Measurements from ENCODE around the gene DRD5.
"Not testable (repeated sequence)": the region's sequence is repeated elsewhere in the genome, so short reads cannot be mapped to it uniquely, and the experiment has no call there.

DRD5 gene

GRCh38 chr4:9781343-9782135 lies at the start of gene DRD5:
Gene DRD5 (plus strand): TSS chr4:9781634. CDS start chr4:9782030, 396 bp downstream.
- DNase-seq = no peak

- DNase-seq = not testable (repeated sequence)
Measured at GRCh38 chr4:9732256-9732655, 49.2 kb upstream of the DRD5 start.

- DNase-seq = no peak
Measured at GRCh38 chr4:9735515-9735914, 45.9 kb upstream of the DRD5 start.

- not testable (repeated sequence) for DNase-seq
Measured at GRCh38 chr4:9737280-9737679, 44.2 kb upstream of the DRD5 start.

GRCh38 chr4:9743789-9744188 lies 37.6 kb upstream of the DRD5 start:
- not testable (repeated sequence) for DNase-seq

- DNase-seq = no peak
Measured at GRCh38 chr4:9745782-9746181, 35.7 kb upstream of the DRD5 start.

GRCh38 chr4:9758641-9759317 lies 22.7 kb upstream of the DRD5 start:
- DNase-seq = no peak

GRCh38 chr4:9762823-9763475 lies 18.5 kb upstream of the DRD5 start:
- no peak for DNase-seq

GRCh38 chr4:9764155-9764696 lies 17.2 kb upstream of the DRD5 start:
- DNase-seq = no peak

- DNase-seq = no peak
Measured at GRCh38 chr4:9765091-9765490, 16.3 kb upstream of the DRD5 start.

GRCh38 chr4:9769321-9769720 lies 12.1 kb upstream of the DRD5 start:
- no peak for DNase-seq

- DNase-seq = no peak
Measured at GRCh38 chr4:9771034-9771433, 10.4 kb upstream of the DRD5 start.

GRCh38 chr4:9773471-9773870 lies 8.0 kb upstream of the DRD5 start:
- no peak for DNase-seq

GRCh38 chr4:9782136-9782436 lies 652 bp downstream of the DRD5 start:
- DNase-seq = no peak

- not testable (repeated sequence) for DNase-seq
Measured at GRCh38 chr4:9785891-9786290, 4.5 kb downstream of the DRD5 start.

GRCh38 chr4:9792381-9792780 lies 10.9 kb downstream of the DRD5 start:
- no peak for DNase-seq

GRCh38 chr4:9796641-9797040 lies 15.2 kb downstream of the DRD5 start:
- DNase-seq = not testable (repeated sequence)

- no peak for DNase-seq
Measured at GRCh38 chr4:9800848-9801247, 19.4 kb downstream of the DRD5 start.

- no peak for DNase-seq
Measured at GRCh38 chr4:9804918-9805317, 23.5 kb downstream of the DRD5 start.

GRCh38 chr4:9808077-9808476 lies 26.6 kb downstream of the DRD5 start:
- DNase-seq = no peak

GRCh38 chr4:9811806-9812205 lies 30.4 kb downstream of the DRD5 start:
- no peak for DNase-seq

GRCh38 chr4:9812501-9813340 lies 31.3 kb downstream of the DRD5 start:
- no peak for DNase-seq

GRCh38 chr4:9816285-9816684 lies 34.9 kb downstream of the DRD5 start:
- no peak for DNase-seq
